GM19397 (cell line): ENCODE measurements around the gene GAL.

ENCODE experiments used
- ATAC-seq: cut with Tn5 transposase; IDR thresholded peaks from one replicate; pipeline ENCODE4 v1.9.1; 2021; ENCODE audit warnings: mild to moderate bottlenecking, moderate library complexity; ENCODE audit not compliant: unreplicated experiment

Gene GAL

DNA sequence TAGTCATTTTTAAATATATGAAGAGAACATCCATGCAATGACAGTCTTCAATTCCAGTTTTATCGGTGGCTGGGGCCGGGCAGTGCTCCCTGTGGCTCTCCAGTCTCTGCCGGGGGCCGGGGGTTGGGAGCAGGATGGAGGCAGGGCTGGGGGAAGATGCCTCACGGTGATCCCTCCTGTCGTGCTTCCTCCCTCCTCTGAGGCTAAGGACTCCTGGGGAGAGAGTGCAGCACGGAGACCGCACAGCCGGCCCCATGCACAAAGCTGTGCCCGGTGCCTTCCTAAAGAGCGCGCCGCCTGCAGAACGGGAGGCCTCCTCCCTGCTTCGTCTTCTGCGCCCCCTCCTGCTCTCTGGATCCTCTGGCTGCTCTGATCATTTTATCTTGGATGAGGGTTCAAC is 20.5 kb downstream of the GAL start:
- no peak for ATAC-seq

DNA sequence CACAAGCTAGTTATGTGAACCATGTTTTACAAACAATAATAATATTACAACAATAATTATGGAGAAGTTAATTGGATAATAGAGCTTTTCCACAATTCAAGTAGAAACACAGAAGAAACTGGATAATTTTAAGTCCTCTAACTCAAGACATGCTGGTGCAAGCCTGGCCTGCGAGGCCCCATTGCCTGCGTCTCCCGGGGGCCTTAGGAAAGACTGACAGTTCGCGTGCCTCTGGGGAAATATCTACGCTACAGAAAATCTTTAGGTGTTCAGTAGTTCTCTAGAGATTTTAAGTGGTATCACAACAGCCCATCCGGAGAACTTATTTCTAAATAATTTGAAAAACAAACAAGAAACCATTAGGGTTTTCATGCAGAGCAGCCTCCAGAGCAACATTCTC is 23.2 kb downstream of the GAL start:
- no peak for ATAC-seq

DNA sequence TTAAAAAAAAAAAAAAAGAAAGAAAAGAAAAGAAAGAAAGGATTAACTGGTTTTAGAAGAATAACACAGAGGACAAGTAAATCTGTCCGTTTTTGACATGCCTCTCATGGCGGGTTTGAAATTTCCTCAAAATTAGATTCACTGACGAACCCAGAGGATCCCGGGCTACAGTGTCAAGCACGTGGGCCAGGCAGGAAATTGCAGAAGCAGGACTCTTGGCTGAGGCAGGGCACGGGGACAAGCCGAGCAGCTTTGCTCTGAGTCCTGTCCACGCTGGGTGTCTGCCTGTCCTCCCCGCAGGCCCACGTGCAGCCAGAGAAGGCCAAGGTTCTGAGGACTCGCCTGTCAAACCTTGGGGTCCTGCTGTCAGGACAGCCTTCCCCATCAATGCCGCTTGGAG is 24.7 kb downstream of the GAL start:
- no peak for ATAC-seq

DNA sequence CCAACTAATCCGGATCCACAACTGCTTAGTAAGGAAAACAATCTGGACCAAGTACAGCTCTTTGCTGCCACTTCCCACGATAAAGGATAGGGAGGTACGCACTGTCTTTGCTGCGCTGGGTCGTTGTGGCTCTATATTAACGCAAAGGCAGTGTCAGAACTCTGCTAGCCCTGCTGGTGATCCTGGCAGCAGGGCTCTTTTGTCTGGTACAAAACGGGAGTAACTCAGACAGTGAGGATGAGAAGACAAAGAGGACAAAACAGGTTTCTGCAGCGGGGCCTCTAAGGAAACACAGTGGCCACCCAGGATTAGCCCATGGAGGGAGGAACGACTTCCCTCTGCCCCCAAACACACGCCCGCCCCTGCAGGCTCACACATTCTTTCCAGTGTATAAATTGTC is 26.1 kb downstream of the GAL start:
- no peak for ATAC-seq

DNA sequence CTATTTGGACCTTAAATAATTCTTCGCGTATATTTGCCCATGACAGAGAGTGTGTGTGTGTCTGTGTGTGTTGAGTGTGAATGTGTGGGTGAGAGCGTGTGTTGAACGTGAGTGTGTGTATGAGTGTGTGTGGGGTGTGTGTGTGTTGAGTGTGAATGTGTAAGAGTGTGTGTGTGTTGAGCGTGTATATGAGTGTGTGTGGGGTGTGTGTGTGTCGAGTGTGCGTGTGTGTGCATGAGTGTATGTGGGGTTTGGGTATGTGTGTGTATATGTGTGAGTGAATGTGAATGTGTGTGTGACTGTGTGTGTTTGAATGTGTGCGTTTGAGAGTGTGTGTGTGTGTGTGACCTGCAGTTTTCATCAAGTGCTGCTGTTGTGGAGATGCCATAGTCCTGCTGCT is 26.8 kb downstream of the GAL start:
- ATAC-seq: no peak

DNA sequence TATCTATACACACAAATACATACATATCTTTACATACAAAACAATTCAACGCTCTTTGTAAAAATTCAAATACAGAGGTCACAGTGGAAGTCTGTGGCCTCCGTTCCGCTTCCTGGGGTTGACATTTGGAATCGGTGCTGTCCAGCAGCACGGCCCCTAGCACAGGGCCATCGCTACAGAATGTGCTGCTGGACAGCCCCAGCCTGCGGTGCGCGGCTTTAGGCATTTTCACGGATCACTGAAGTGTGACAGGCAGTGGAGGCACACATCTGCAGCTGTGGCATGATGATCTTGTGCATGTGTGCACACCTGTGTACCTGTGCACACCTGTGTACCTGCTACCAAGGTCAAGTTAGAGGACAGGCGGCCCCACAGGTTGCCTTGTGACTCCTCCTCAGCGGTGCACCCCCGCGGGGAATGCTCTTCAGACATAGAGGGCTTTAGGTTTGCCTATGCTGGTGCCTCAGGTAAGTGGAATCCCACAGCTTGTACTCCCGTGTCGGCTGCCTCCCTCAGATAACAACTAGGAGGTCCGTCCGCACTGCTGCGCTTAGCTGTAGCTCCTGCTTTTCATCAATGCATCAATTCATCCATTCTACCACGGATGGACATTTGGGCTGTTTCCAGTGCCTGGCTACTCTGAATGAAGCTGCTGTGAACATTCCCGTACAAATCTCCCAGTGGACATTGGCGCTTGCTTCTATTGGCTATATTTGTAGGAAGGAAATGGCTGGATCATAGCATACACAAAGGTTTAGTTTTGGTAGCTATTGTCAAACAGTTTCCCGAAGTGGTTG is 29.9 kb downstream of the GAL start:
- no peak for ATAC-seq

DNA sequence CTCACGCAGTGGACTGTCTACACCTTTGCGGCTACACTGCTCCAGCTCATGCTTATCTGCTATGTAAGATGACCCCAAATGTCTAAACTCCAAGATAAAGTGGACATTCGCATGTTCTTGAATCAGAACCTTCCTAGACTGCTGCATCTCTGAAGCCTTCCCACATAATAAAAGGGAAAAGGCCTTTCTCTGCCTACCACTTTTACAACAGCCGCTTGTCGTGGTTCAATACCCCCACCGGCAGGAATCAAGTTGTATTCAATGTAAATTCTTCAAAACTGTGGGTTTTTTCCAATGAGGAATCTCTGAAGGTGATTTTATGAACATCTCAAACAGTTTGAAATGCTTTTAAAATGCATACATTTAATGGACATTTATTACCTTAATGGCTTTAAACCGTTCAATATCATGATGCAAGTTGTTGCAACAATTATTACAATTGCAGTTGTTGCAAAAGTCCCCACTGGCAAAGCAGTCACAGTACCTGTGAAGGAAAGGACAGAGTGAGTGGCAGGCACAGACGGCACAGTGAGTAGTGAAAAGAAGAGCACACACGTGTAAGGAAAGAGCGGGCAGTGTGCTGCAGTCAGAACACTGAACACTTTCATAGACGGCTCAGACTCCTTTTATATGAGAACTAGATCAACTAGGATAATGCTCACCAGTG is 31.2 kb downstream of the GAL start:
- no peak for ATAC-seq

DNA sequence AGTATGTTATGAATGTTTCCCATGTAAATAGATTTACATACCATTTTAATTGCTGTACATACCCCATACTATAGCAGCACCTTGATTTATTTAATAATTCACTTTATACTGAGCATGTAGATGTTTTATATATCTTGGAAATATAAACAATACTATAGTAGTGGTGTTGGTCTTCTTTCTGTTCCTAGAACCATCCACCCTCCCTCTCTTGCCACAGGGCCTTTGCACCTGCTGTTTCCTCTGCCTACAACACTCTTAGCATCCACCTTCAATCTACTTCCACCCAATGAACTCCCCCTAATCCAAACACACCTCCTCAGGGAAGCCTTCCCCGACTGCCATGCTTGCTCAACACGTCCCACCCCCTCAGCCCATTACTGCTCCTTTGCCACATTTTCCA is 36.7 kb downstream of the GAL start:
- ATAC-seq: no peak

DNA sequence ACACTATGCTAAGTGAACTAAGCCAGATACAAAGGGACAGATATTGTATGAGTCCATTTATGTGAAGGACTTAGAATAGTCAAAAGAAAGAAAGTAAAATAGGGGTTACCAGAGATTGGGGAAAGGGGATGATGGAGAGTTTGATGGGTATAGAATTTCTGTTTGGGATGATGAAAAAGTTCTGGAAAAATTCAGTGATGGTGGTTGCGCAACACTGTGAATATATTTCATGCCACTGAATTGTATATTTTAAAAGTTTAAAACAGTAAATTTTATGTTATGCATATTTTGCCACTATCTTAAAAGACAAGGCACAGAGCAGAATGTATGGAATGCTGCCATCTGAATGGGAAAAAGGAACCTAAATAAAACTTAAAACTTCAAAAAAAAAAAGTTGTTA is 37.8 kb downstream of the GAL start:
- ATAC-seq: no peak

DNA sequence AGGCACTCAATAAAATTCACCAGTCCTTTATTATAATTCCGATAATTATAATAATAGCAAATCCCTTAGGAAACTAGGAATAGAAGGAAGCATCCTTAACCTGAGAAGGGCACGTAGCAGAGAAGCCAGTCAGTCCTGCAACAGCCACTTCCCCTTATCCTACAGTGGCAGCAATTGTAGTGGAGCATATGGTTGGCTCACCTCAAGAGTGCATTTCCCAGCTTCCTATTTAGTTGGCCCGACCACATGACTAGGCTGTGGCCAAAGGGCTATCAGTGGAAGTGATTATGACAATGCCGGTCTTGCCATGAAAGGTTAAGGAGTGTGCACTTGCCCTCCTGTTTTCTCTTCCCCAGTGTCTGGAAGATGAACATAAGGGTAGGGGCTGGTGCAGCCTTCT is 39.9 kb downstream of the GAL start:
- no peak for ATAC-seq

DNA sequence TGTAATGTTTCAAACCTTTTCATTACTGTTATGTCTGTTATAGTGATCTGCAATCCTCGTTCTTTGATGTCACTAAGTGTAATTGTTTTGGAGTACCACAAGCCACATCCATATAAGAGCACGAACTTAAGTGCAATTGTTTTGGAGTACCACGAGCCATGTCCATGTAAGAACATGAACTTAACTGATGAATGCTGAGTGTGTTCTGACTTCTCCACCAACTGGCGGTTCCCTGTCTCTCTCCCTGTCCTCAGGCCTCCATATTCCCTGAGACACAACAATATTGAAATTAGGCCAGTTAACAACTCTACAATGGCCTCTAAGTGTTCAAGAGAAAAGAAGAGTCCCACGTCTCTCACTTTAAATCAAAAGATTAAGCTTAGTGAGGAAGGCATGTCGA is 43.4 kb downstream of the GAL start:
- ATAC-seq: no peak

DNA sequence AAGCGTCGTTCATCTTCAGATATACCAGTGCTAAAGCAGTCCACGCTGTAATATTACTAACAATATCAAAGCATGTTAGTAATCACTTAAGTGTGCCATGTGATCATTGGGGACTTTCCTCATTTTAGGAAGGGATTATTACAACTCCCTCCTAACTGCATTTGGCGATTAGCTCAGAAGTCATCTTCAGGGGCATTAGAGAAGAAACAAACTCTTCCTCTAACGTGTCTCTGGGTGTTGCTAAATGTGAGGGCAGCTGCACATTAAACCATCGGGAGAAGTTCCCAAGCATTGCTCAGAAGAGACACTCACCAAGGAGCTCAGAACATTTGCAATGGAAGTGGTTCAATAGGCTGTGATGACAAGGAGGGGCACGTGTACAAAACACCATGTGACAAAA is 49.8 kb downstream of the GAL start:
- no peak for ATAC-seq

DNA sequence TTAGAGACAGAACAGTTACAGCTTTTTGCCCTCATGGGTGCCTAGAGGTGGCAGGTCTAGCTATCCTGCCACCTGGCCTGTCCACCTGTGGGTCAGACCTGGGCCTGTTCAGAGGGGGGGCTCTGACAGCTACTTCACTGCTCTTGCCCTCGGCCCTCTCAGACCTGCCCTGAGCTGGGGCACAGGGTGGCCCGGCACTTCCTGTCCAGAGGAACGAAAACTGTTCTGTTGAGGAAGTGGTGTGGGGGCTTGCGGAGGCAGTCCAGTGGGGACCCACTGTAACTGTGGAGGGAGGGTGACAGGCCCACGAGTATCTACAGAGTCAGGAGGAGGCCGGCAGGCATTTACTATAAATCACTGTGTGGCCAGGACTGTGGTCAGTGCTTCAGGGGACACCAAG is 50.8 kb downstream of the GAL start:
- ATAC-seq: no peak

DNA sequence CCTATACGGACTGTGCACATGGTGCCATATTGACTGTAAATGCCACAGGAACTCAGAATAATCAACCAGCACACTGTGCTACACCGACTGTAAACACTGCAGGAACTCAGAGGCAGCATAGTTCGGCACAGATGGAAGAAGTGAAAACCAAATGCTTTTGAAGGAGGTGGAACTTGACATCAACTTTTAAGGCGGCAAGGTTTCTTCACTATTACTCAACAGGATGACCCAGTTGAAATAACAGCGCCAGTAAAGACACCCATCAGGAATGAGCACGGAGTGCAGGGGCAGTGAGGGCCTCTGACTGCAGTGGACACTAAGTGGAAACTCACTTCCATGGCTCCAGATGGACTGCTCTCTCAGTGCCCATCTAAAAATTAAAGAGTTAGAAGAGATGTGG is 51.3 kb downstream of the GAL start:
- ATAC-seq: no peak
